Measurements from ENCODE around the gene FLYWCH1. TPM values are rescaled to one million over a fixed set of nuclear protein-coding genes. Genes with fewer than 3 reads are reported as not detected.

Gene FLYWCH1
- total RNA-seq, 1 experiment from 2014 or later = 41.6 TPM

- DNase-seq (ENCODE audit: low spot score) = no peak
These were observed 70.7 kb downstream of the FLYWCH1 start for GRCh38 chr16:2982402-2982801.

- peak; percentile 79 for DNase-seq (ENCODE audit: low spot score)
These were observed 72.0 kb downstream of the FLYWCH1 start for GRCh38 chr16:2983706-2984136.

- DNase-seq (ENCODE audit: low spot score) = no peak
These were observed 73.7 kb downstream of the FLYWCH1 start for GRCh38 chr16:2985462-2985861.

- DNase-seq (ENCODE audit: low spot score) = no peak
These were observed 74.2 kb downstream of the FLYWCH1 start for GRCh38 chr16:2985893-2986355.

- DNase-seq (ENCODE audit: low spot score) = no peak
These were observed 75.0 kb downstream of the FLYWCH1 start for GRCh38 chr16:2986623-2987188.

- DNase-seq (ENCODE audit: low spot score) = no peak
These were observed 75.6 kb downstream of the FLYWCH1 start for GRCh38 chr16:2987286-2987685.

- DNase-seq (ENCODE audit: low spot score) = no peak
These were observed 76.1 kb downstream of the FLYWCH1 start for GRCh38 chr16:2987833-2988232.

GRCh38 chr16:2988590-2989099, 76.9 kb downstream of the FLYWCH1 start:
- no peak for DNase-seq (ENCODE audit: low spot score)

- no peak for DNase-seq (ENCODE audit: low spot score)
These were observed 79.2 kb downstream of the FLYWCH1 start for GRCh38 chr16:2990891-2991290.

GRCh38 chr16:2991566-2992261, 80.0 kb downstream of the FLYWCH1 start:
- DNase-seq (ENCODE audit: low spot score) = no peak

- no peak for DNase-seq (ENCODE audit: low spot score)
These were observed 80.8 kb downstream of the FLYWCH1 start for GRCh38 chr16:2992383-2993081.

GRCh38 chr16:2996298-2996697, 84.6 kb downstream of the FLYWCH1 start:
- no peak for DNase-seq (ENCODE audit: low spot score)

- DNase-seq (ENCODE audit: low spot score) = no peak
These were observed 88.2 kb downstream of the FLYWCH1 start for GRCh38 chr16:2999929-3000328.

GRCh38 chr16:3000540-3000939, 88.8 kb downstream of the FLYWCH1 start:
- no peak for DNase-seq (ENCODE audit: low spot score)

Other genes starting within 250 kb of the FLYWCH1 start
- gene KCTD5, start 229.4 kb upstream of the FLYWCH1 start, total RNA-seq (2014; rRNA removed; shearing (Covaris generic)) = 62.4 and 70.6 TPM in 2 replicates
- gene PRSS27, start 191.7 kb upstream of the FLYWCH1 start, total RNA-seq (2014; rRNA removed; shearing (Covaris generic)) = 1.4 and 2.6 TPM in 2 replicates
- 30.0 and 49.0 TPM in 2 replicates for gene SRRM2, start 159.3 kb upstream of the FLYWCH1 start, total RNA-seq (2014; rRNA removed; shearing (Covaris generic))
- gene ELOB, start 134.7 kb upstream of the FLYWCH1 start, total RNA-seq (2014; rRNA removed; shearing (Covaris generic)) = 397 and 571 TPM in 2 replicates
- 0.17 and 0.36 TPM in 2 replicates for gene PRSS33, start 124.4 kb upstream of the FLYWCH1 start, total RNA-seq (2014; rRNA removed; shearing (Covaris generic))
- not detected in 2 replicates for gene PRSS41, start 113.5 kb upstream of the FLYWCH1 start, total RNA-seq (2014; rRNA removed; shearing (Covaris generic))
- gene PRSS21, start 94.7 kb upstream of the FLYWCH1 start, total RNA-seq (2014; rRNA removed; shearing (Covaris generic)) = not detected in 2 replicates
- 1.3 and 1.8 TPM in 2 replicates for gene ZG16B, start 81.6 kb upstream of the FLYWCH1 start, total RNA-seq (2014; rRNA removed; shearing (Covaris generic))
- not detected in 2 replicates for gene PRSS22, start 53.8 kb upstream of the FLYWCH1 start, total RNA-seq (2014; rRNA removed; shearing (Covaris generic))
- gene FLYWCH2, start 28.7 kb upstream of the FLYWCH1 start, total RNA-seq (2014; rRNA removed; shearing (Covaris generic)) = 66.3 and 88.4 TPM in 2 replicates
- gene KREMEN2, start 52.3 kb downstream of the FLYWCH1 start, total RNA-seq (2014; rRNA removed; shearing (Covaris generic)) = 1.7 and 3.5 TPM in 2 replicates
- gene PAQR4, start 57.4 kb downstream of the FLYWCH1 start, total RNA-seq (2014; rRNA removed; shearing (Covaris generic)) = 39.2 and 47.4 TPM in 2 replicates
- gene PKMYT1, start 68.5 kb downstream of the FLYWCH1 start, total RNA-seq (2014; rRNA removed; shearing (Covaris generic)) = 50.8 and 63.1 TPM in 2 replicates
- 0.16 TPM in 1 of 2 replicates, not detected in the other for gene CLDN9, start 101.0 kb downstream of the FLYWCH1 start, total RNA-seq (2014; rRNA removed; shearing (Covaris generic))
- gene CLDN6, start 106.3 kb downstream of the FLYWCH1 start, total RNA-seq (2014; rRNA removed; shearing (Covaris generic)) = 0.41 TPM in 1 of 2 replicates, not detected in the other
- 510 and 551 TPM in 2 replicates for gene TNFRSF12A, start 108.4 kb downstream of the FLYWCH1 start, total RNA-seq (2014; rRNA removed; shearing (Covaris generic))
- 54.7 and 71.1 TPM in 2 replicates for gene HCFC1R1, start 112.0 kb downstream of the FLYWCH1 start, total RNA-seq (2014; rRNA removed; shearing (Covaris generic))
- 32.1 and 35.2 TPM in 2 replicates for gene THOC6, start 112.1 kb downstream of the FLYWCH1 start, total RNA-seq (2014; rRNA removed; shearing (Covaris generic))
- not detected in 2 replicates for gene BICDL2, start 125.0 kb downstream of the FLYWCH1 start, total RNA-seq (2014; rRNA removed; shearing (Covaris generic))
- 0.53 and 1.6 TPM in 2 replicates for gene MMP25, start 134.6 kb downstream of the FLYWCH1 start, total RNA-seq (2014; rRNA removed; shearing (Covaris generic))
- gene IL32, start 153.7 kb downstream of the FLYWCH1 start, total RNA-seq (2014; rRNA removed; shearing (Covaris generic)) = 113 and 115 TPM in 2 replicates
- not detected in 2 replicates for gene ZSCAN10, start 187.4 kb downstream of the FLYWCH1 start, total RNA-seq (2014; rRNA removed; shearing (Covaris generic))
- gene ZNF205, start 200.7 kb downstream of the FLYWCH1 start, total RNA-seq (2014; rRNA removed; shearing (Covaris generic)) = 21.0 and 22.4 TPM in 2 replicates
- gene ZNF213, start 223.1 kb downstream of the FLYWCH1 start, total RNA-seq (2014; rRNA removed; shearing (Covaris generic)) = 2.1 and 4.6 TPM in 2 replicates